Measurements from ENCODE around the gene CACNA1H.

CACNA1H gene

DNA sequence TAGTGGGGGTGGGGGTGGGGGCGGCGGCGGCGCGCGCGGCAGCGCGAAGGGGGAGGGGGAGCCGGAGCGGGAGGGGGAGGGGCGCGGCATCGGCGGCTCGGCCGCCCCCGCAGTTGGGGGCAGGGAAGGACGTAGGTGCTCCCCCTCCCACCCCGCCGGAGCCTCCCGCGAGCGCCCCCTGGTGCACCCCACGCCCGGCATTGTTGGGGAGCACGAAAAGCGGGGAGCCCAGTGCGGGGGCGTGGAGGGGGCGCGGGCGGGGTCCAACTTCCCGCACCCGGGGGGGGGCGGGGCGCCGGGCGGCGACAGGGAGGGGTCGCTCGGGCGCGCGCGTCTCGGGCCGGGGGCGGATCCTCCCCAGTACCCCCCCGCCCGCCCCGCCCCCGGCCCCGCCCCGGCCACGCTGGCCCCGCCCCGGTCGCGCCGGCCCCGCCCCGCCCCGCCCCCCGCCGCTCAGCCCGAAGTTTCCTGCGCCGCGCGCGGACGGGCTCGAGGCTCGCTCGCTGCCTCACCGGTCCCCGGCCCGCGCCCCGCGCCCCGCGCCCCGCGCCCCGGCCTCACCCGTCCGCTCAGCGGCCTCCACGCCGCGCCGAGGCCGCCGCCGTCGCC lies at the start of gene CACNA1H:
CACNA1H (plus strand) TSS at position 456 of the 609 bp plus-strand sequence. CDS start 632 bp downstream, outside the sequence.
- CTCF ChIA-PET, result no interaction called here
- no peak within 1 kb of the TSS for H3K27ac ChIP-seq
- TF ChIP-seq, protein P1, sequence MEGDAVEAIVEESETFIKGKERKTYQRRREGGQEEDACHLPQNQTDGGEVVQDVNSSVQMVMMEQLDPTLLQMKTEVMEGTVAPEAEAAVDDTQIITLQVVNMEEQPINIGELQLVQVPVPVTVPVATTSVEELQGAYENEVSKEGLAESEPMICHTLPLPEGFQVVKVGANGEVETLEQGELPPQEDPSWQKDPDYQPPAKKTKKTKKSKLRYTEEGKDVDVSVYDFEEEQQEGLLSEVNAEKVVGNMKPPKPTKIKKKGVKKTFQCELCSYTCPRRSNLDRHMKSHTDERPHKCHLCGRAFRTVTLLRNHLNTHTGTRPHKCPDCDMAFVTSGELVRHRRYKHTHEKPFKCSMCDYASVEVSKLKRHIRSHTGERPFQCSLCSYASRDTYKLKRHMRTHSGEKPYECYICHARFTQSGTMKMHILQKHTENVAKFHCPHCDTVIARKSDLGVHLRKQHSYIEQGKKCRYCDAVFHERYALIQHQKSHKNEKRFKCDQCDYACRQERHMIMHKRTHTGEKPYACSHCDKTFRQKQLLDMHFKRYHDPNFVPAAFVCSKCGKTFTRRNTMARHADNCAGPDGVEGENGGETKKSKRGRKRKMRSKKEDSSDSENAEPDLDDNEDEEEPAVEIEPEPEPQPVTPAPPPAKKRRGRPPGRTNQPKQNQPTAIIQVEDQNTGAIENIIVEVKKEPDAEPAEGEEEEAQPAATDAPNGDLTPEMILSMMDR (conservative IDR thresholded peaks at IDR 0.05; ENCODE audit: low read depth), result 0 out of 2 replicates have a peak, but pooled peaks have one; percentile 13
- POLR2A ChIA-PET (ENCODE audit: low non-redundant PET), result no interaction called here
- DNase-seq (ENCODE audit: low spot score), result peak; percentile 71

DNA sequence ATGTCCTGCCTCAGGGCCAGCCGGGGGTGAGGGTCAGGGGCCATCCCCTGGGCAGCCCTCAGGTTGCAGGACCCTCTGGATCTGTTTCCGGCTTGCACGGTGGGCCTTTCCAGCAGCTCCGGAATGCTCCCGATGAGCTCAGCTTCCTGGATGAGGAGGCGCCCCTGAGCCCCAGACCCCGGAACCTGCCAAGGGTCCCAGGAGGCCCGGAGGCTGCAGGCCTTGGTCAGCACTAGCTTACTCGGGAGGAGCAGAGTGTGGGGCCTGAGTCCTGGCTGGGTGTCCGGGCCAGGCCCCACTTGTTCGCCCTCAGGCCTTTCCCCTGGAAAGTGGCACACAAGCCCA lies 49.3 kb upstream of the CACNA1H start:
- CTCF ChIA-PET, result interaction anchor here (0.9 to 1.7 kb wide), 3 partner anchors 35 to 394 kb away, joined by 3 to 5 read pairs (median 3); no protein-coding TSS in a partner anchor
- TF ChIP-seq, protein P1 (conservative IDR thresholded peaks at IDR 0.05; ENCODE audit: low read depth), result no peak
- POLR2A ChIA-PET (ENCODE audit: low non-redundant PET), result no interaction called here
- no peak overlapping the region for H3K27ac ChIP-seq
- DNase-seq (ENCODE audit: low spot score), result no peak

DNA sequence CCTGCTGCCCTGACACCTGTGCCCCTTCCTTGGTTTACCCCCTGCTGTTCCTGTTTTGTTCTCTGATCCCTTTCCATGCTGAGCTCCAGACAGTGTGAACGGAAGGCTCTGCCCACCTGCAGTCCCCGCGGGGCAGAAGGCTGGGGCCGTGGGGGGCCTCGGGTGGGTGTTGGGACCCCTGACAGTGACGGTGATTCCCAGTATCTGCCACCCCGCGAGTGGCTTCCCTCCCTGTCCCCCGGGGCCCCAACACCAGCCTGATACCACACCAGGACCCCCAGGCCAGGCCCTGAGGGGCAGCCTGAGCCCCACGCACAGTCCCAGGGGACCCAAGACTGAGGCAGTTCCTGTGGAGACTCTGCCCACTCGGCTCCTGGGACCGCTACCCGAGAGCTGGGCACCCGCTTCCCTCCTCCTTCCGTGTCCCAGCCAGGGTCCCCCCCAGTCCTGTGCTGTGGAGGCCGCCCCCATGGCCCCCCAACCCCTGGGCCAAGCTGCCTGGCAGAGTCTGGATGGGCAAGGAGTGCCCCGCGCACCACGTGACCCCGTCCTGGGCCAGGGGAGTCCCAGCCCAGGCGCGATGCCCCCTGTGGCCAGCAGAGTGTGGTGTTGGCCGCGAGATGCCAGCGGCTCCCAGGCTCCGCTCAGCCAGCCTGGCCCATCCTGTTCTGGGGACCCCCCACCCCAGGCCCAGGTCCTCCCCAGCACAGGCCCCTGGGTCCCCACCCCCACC lies 46.9 kb upstream of the CACNA1H start:
- POLR2A ChIA-PET (ENCODE audit: low non-redundant PET), result no interaction called here
- peak; percentile 85 for DNase-seq (ENCODE audit: low spot score)
- CTCF ChIA-PET, result interaction anchor here (0.6 to 1.1 kb wide), 5 partner anchors 11 to 104 kb away, joined by 3 to 5 read pairs (median 3); no protein-coding TSS in a partner anchor
- TF ChIP-seq, protein P1 (conservative IDR thresholded peaks at IDR 0.05; ENCODE audit: low read depth), result peak; percentile 73
- H3K27ac ChIP-seq, result no peak overlapping the region

DNA sequence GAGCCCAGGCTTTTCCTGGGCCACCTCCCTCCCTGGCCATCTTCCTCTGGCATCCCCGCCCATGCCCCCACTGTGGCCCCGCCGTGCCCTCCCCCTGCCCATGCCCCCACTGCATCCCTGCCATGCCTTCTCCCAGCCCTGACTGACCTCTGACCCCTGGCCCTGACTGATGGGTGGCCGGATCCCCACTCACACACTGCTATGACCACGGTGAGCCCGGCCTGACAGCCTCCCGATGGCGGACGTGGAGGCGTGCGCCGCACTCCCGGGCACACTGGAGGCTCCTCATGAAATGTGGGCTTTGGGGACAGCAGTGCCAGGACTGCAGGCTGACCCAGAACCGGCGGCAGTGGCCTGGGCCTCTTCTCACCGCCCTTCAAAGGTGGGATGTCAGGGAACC lies 46.2 kb upstream of the CACNA1H start:
- CTCF ChIA-PET, result interaction anchor here (1.1 kb wide), 1 partner anchor 88 kb away, joined by 3 read pairs; no protein-coding TSS in a partner anchor
- H3K27ac ChIP-seq, result no peak overlapping the region
- POLR2A ChIA-PET (ENCODE audit: low non-redundant PET), result no interaction called here
- no peak for DNase-seq (ENCODE audit: low spot score)
- TF ChIP-seq, protein P1 (conservative IDR thresholded peaks at IDR 0.05; ENCODE audit: low read depth), result 0 out of 2 replicates have a peak, but pooled peaks have one; percentile 3

DNA sequence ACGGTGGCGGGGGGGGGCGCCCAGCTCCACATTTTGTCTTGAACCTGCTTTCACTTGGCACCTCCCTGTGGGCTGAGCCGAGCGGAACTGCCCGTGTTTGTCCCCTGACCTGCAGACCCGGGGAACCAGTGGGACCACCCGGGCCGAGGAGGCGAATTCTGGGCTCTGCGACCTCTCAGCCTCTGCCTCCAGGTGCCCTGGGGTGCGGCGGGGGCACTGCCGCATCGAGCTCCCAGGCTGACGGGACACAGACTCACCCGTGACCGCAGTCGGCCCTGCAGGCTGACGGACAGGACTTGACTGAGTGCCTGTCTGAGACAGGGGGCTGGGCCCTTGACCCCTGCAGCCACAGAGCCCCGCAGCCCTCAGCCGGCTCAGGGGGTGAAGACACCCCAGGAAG lies 45.8 kb upstream of the CACNA1H start:
- CTCF ChIA-PET, result no interaction called here
- H3K27ac ChIP-seq, result no peak overlapping the region
- POLR2A ChIA-PET (ENCODE audit: low non-redundant PET), result no interaction called here
- TF ChIP-seq, protein P1 (conservative IDR thresholded peaks at IDR 0.05; ENCODE audit: low read depth), result no peak
- no peak for DNase-seq (ENCODE audit: low spot score)

DNA sequence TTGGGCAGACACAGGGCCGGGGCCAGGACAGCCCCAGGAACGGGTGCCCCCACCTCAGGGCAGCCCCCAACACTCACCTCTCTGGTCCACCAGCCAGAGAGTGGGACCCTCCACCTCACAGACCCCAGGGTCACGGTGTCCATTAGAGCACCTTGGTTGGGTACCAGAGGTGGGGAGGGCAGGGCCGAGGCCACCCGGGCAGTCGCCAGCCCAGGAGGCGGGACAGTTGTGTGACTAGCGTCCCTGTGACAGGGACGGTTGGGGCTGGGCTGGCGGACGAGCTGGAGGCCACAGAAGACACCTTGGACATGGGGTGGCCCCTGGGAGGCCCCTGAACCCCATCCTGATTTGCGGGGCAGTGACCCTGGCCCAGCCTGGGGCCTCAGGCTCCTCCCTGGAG lies 45.2 kb upstream of the CACNA1H start:
- POLR2A ChIA-PET (ENCODE audit: low non-redundant PET), result no interaction called here
- CTCF ChIA-PET, result no interaction called here
- DNase-seq (ENCODE audit: low spot score), result no peak
- H3K27ac ChIP-seq, result no peak overlapping the region
- TF ChIP-seq, protein P1 (conservative IDR thresholded peaks at IDR 0.05; ENCODE audit: low read depth), result no peak
